ENCODE results near the gene GNAZ.

The GNAZ gene

DNA sequence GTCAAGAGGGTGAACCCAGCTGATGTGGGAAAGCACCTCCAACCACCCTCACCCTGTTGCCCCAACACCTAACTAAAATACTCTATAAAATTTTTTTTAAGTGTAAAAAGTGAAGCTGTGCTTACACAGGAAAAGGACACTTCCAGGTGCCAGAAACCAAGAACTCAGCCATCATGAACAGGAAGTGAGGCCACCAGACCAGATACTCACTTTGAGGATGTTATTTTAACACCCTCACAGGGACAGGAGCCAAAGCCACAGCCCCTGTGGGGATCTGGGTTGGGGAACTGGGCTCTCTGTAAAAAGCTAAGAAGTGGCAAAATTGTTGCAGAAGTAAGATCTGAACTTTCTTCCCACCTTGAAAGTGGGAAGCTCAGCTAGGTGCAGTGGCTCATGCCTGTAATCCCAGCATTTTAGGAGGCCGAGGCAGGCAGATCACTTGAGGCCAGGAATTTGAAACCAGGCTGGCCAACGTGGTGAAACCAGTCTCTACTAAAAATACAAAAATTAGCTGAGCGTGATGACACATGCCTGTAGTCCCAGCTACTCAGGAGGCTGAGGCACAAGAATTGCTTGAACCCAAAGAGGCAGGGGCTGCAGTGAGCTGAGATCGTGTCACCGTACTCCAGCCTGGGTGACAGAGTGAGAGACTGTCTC, 67.7 kb downstream of the GNAZ start:
- H3K27ac Mint-ChIP-seq = peak overlapping the region; percentile 96
- H3K9me3 Mint-ChIP-seq = no peaks in the 10 kb centered on the region
- H3K27me3 Mint-ChIP-seq (ENCODE audit: low read depth) = no peaks in the 10 kb centered on the region
- peaks cover 41% of the 10 kb centered on the region for H3K4me1 Mint-ChIP-seq (ENCODE audit: low read depth)
- H3K36me3 Mint-ChIP-seq (ENCODE audit: low read depth) = peaks cover 2% of the 10 kb centered on the region
- H3K4me3 Mint-ChIP-seq = peak overlapping the region; percentile 53

DNA sequence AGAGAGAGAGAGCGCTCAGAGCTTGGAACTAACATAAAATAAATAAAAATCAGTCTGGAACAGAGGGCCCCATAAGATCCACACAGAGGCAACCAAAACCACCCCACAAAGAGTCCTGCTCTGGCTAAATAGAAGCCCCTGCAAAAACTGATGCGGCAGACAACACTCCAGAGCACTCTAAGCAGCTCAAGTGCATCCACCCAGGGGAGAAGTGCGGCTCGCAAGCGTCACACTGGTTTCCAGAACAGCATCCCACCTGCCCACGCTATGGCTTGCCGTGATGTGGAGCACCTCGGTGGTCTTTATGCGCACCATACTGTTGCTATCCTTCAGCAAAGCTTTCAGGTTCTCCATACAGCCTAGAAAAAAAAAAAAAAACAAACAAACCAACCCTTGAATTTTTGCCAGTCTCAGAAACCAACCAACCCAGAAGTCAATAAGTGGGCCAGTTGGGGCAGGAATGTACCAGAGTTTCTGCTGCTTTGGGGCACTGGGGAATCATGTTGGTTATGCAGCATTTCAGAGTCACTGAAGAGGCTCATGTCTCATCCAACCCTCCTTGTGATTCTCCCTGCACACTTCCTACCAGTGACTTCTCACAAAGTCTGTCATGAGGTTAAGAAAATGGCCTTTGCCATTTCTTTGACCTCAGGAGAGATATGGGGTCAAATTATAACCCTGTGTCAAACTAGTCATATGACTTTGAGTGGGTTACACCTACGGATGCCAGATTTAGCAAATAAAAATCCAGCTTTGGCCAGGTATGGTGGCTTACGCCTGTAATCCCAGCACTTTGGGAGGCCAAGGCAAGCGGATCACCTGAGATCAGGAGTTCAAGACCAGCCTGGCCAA, 68.5 kb downstream of the GNAZ start:
- peak overlapping the region; percentile 53 for H3K4me3 Mint-ChIP-seq

DNA sequence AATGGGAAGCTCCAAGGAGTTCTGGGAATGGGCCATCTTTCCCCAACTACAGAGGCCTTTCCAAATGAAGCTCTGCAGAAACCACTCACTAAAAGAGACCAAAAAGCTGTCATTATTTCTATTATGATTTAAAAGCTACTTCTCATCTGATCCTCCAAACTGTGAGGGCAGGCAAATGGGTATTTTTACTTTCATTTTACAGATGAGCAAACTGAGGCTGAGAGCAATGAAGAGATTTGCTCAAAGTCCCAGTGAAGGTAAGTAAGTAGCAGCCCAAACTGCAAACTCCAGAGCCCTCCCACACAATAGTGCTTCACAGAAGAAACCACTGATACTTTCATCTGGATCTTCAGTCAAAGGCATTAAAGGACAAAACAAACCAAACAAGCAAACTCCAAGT, 70.1 kb downstream of the GNAZ start:
- Mint-ChIP-seq H3K9me3 (no peaks in the 10 kb centered on the region), H3K36me3 (ENCODE audit: low read depth) (peaks cover 2% of the 10 kb centered on the region), H3K27ac (peak overlapping the region; percentile 41), H3K4me3 (no peak overlapping the region), H3K27me3 (ENCODE audit: low read depth) (peaks cover 4% of the 10 kb centered on the region), H3K4me1 (ENCODE audit: low read depth) (peaks cover 53% of the 10 kb centered on the region)

More for the DNA sequence above, 68.5 kb downstream of the GNAZ start:
- Mint-ChIP-seq H3K9me3 (no peaks in the 10 kb centered on the region), H3K27ac (peak overlapping the region; percentile 96), H3K4me1 (ENCODE audit: low read depth) (peaks cover 45% of the 10 kb centered on the region), H3K27me3 (ENCODE audit: low read depth) (no peaks in the 10 kb centered on the region), H3K36me3 (ENCODE audit: low read depth) (peaks cover 2% of the 10 kb centered on the region)

DNA sequence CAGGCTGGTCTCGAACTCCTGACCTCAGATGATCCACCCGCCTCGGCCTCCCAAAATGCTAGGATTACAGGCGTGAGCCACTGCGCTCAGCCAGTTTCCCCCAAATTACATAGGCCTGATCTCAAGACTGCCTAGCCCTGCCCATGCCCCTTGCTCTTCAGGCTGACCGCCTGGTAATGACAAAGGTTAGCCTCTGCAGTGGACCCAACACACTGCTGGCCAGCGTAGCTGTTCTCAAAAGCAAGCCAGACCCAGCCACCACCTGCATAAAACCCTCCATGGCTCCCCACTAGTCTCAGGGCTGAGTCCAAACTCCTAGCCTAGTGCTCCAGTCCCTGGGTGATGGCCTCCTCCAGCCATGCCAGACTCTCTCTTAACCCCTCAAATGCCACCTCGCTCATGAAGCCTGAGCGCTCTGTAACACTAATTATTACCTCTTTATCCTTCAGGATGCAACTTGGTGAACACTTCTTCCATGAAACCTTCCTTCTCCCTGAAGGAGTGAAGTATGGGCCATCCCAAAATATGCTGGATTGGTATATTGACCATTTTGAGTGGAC, 72.3 kb downstream of the GNAZ start:
- H3K4me1 Mint-ChIP-seq (ENCODE audit: low read depth) = peaks cover 45% of the 10 kb centered on the region
- peak overlapping the region; percentile 88 for H3K27ac Mint-ChIP-seq
- H3K4me3 Mint-ChIP-seq = peak overlapping the region; percentile 65
- H3K27me3 Mint-ChIP-seq (ENCODE audit: low read depth) = peaks cover 7% of the 10 kb centered on the region
- peaks cover 2% of the 10 kb centered on the region for H3K36me3 Mint-ChIP-seq (ENCODE audit: low read depth)
- no peaks in the 10 kb centered on the region for H3K9me3 Mint-ChIP-seq

- peaks cover 40% of the 10 kb centered on the region for H3K4me1 Mint-ChIP-seq (ENCODE audit: low read depth)
- no peak overlapping the region for H3K27ac Mint-ChIP-seq
- H3K4me3 Mint-ChIP-seq = peak overlapping the region; percentile 11
Measured at GRCh38 chr22:23143119-23143518, 72.8 kb downstream of the GNAZ start.

GRCh38 chr22:23144432-23144831, 74.1 kb downstream of the GNAZ start:
- H3K9me3 Mint-ChIP-seq = no peaks in the 10 kb centered on the region
- no peaks in the 10 kb centered on the region for H3K36me3 Mint-ChIP-seq (ENCODE audit: low read depth)
- H3K27ac Mint-ChIP-seq = no peak overlapping the region
- H3K27me3 Mint-ChIP-seq (ENCODE audit: low read depth) = peaks cover 8% of the 10 kb centered on the region
- peak overlapping the region; percentile 75 for H3K4me3 Mint-ChIP-seq
- peaks cover 32% of the 10 kb centered on the region for H3K4me1 Mint-ChIP-seq (ENCODE audit: low read depth)

More at GRCh38 chr22:23143119-23143518, 72.8 kb downstream of the GNAZ start:
- Mint-ChIP-seq H3K36me3 (ENCODE audit: low read depth) (peaks cover 2% of the 10 kb centered on the region), H3K27me3 (ENCODE audit: low read depth) (peaks cover 8% of the 10 kb centered on the region), H3K9me3 (no peaks in the 10 kb centered on the region)

GRCh38 chr22:23144932-23145877, 74.9 kb downstream of the GNAZ start, which contains the start of gene RAB36:
TSS of gene RAB36 (plus strand) at chr22:23145477. CDS start at chr22:23146617, 1,140 bp downstream.
- H3K4me3 Mint-ChIP-seq = peak within 1 kb of the TSS; percentile 75
- peaks cover 8% of the 10 kb centered on the region for H3K27me3 Mint-ChIP-seq (ENCODE audit: low read depth)
- peak within 1 kb of the TSS; percentile 73 for H3K27ac Mint-ChIP-seq
- H3K36me3 Mint-ChIP-seq (ENCODE audit: low read depth) = no peaks in the 10 kb centered on the region
- peaks cover 30% of the 10 kb centered on the region for H3K4me1 Mint-ChIP-seq (ENCODE audit: low read depth)
- no peaks in the 10 kb centered on the region for H3K9me3 Mint-ChIP-seq

- H3K27me3 Mint-ChIP-seq (ENCODE audit: low read depth) = peaks cover 8% of the 10 kb centered on the region
- H3K27ac Mint-ChIP-seq = no peak overlapping the region
- H3K4me3 Mint-ChIP-seq = peak overlapping the region; percentile 28
- peaks cover 24% of the 10 kb centered on the region for H3K4me1 Mint-ChIP-seq (ENCODE audit: low read depth)
- H3K36me3 Mint-ChIP-seq (ENCODE audit: low read depth) = no peaks in the 10 kb centered on the region
- H3K9me3 Mint-ChIP-seq = no peaks in the 10 kb centered on the region
Measured at GRCh38 chr22:23145878-23146470, 75.7 kb downstream of the GNAZ start.

GRCh38 chr22:23146478-23147205, 76.3 kb downstream of the GNAZ start:
- Mint-ChIP-seq H3K9me3 (no peaks in the 10 kb centered on the region), H3K36me3 (ENCODE audit: low read depth) (no peaks in the 10 kb centered on the region), H3K27ac (no peak overlapping the region), H3K4me1 (ENCODE audit: low read depth) (peaks cover 20% of the 10 kb centered on the region), H3K4me3 (no peak overlapping the region), H3K27me3 (ENCODE audit: low read depth) (peaks cover 8% of the 10 kb centered on the region)

DNA sequence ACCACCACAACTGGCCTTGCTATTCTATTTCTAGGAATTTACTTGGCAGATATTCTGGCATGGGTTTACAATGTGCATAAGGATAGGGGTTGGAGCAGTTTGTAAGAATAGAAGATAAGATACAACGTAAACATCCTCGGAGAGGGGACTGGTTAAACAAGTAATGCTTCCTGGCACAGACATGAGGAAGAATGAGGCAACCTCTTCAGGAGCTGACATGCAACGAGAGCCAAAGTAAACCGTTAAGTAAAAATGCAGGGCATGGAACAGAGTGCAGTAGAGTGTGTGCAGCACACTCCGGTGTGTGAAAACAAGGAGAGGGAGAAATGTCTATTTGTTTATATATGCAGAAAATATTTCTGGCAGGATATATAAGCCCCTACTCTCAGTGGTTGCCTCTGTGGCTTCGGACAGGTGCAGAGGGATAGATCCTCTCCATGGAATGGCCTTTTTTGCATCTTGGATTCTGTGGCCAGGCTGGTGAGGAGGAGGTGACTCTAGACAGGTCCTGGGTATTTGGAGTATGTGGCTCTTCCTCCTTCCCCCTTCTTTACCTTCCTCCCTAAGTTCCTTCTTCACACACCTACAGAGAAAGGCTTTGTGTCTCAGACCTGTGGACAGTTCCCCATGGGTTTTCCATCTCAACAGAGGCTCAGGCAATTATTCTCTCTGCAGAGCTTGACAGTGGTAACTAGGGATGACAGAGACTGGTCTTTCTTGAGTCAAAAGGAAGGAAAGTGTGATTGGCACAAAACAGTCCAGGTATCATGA, 77.5 kb downstream of the GNAZ start:
- Mint-ChIP-seq H3K36me3 (ENCODE audit: low read depth) (no peaks in the 10 kb centered on the region), H3K4me3 (no peak overlapping the region), H3K27me3 (ENCODE audit: low read depth) (peaks cover 8% of the 10 kb centered on the region), H3K4me1 (ENCODE audit: low read depth) (peaks cover 15% of the 10 kb centered on the region), H3K27ac (no peak overlapping the region), H3K9me3 (no peaks in the 10 kb centered on the region)

- H3K4me1 Mint-ChIP-seq (ENCODE audit: low read depth) = peaks cover 9% of the 10 kb centered on the region
- no peaks in the 10 kb centered on the region for H3K9me3 Mint-ChIP-seq
- no peak overlapping the region for H3K4me3 Mint-ChIP-seq
- H3K27ac Mint-ChIP-seq = no peak overlapping the region
- H3K27me3 Mint-ChIP-seq (ENCODE audit: low read depth) = peaks cover 5% of the 10 kb centered on the region
- H3K36me3 Mint-ChIP-seq (ENCODE audit: low read depth) = no peaks in the 10 kb centered on the region
Measured at GRCh38 chr22:23149743-23150238, 79.5 kb downstream of the GNAZ start.

DNA sequence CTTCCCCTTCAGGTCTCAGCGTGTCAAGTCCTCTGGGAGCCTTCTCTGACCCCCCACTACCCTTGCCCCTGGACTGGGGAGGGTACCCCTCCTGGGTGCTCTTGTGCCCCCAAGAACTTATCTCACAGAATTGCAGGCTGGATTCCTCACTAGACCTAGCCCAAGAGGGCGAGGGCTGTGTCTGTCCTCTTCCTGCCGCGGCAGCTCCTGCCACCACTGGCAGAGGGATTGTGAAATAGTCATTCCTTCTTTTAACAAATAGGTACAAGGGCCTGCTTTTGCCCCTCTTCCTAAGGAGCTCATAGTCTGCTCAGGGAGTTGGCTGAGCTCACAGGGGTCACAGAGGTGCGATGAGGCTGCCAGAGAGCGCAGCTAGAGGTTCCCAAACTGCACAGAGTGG, 80.4 kb downstream of the GNAZ start:
- Mint-ChIP-seq H3K36me3 (ENCODE audit: low read depth) (no peaks in the 10 kb centered on the region), H3K9me3 (no peaks in the 10 kb centered on the region), H3K4me3 (no peak overlapping the region), H3K27me3 (ENCODE audit: low read depth) (peaks cover 9% of the 10 kb centered on the region), H3K4me1 (ENCODE audit: low read depth) (peaks cover 4% of the 10 kb centered on the region), H3K27ac (no peak overlapping the region)
